HG03045 (cell line): ENCODE results near the gene LRBA.

Source experiments
- ATAC-seq: cut with Tn5 transposase; IDR thresholded peaks from one replicate; pipeline ENCODE4 v1.9.1; 2021; ENCODE audit warnings: mild to moderate bottlenecking, moderate library complexity; ENCODE audit not compliant: unreplicated experiment

Gene LRBA

GRCh38 chr4:150599547-150599946 is 415.5 kb downstream of the LRBA start:
- ATAC-seq: no peak

DNA sequence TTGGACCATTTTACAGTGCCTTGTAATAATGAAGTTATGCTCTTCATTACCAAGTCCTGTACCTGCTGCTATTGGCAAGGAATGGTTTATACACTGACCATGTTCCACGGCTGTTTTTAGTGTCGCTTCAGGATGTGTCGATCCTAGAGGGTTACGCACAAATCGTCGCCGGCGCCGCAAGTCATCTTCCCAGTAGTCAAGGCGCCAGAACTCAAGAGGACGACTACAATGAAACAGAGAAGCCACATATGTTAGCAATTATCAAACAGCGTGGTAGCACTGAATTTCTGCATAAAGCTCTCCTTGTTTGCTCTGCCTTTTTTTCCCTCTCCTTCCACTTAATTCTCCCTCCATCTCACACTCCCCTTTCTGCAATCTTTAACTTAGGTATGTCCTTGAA is 416.2 kb downstream of the LRBA start:
- ATAC-seq: no peak

- no peak for ATAC-seq
These were observed 421.1 kb downstream of the LRBA start for GRCh38 chr4:150593996-150594395.

- ATAC-seq: no peak
These were observed 423.2 kb downstream of the LRBA start for GRCh38 chr4:150591904-150592303.

DNA sequence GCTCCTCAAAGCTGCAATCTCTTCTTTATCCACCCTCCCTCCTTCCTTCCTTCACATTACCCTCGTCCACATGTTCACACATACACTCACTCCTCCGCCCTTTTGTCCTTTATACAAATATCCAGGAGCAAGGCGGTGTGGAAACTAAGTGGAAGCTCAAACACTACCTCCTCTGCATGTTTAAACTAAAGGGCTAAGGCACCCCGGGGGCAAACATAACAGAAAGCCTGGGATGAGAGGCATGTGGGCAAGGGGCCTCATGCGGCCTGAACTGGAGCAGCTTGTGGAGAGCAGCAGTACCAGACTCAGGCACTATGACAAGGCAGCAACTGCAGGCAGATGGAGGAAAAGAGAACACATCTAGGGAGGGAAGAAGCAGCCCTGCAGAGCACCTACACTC is 423.7 kb downstream of the LRBA start:
- no peak for ATAC-seq

DNA sequence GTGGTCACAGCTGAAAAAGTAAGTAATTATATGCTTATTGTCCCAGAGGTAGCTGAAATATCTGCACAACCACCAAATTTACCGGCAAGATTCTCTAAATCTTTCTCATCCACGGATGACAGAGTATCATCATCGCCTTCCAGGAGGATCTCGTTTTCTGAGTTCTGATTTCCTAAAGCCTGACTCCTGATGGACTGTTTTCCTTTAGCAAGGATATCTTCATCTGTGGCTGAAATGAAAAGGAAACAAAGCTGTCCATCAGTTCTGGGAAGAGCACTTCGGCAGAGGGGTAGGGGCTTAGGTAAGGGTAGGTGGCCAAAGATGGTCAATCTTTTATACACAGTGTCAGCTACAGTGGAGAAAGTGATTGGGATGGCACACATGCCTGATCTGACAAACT is 424.5 kb downstream of the LRBA start:
- ATAC-seq: no peak

DNA sequence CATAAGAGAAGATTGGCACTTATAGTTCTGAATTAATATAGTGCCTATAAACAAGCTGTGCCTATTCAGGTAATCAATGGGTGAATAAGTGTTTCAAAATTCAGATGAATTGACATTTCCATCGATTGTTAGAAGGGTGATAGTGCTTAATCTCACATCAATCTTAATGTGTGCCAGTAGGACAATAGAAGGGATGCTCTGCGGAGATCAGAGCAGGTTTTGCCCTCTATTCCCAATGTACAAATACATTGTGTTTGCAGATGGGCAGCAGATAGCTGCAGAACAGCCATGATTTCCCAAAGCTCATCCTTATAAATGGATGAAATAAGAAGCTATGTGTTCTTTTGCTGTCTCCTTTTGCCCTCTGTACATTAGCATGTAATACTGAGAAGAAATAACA is 425.9 kb downstream of the LRBA start:
- ATAC-seq: no peak

DNA sequence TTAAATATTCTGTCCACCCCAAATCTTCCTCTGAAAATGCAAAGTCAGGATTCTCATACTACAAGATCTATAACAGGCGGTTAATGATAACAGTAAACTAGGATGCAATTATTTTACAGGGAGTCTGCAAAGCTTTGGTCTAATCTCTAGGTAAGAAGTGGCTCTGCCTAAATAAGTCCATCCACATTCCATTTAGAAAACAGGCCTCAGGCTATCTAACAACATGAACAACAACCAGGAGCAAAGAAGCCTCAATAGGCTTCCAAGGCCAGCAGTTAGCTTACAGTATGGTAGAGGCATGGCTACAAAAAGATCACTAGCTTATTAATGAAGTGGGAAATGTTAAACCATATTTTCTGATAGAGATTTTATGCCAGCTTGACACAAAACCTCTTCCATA is 426.8 kb downstream of the LRBA start:
- no peak for ATAC-seq

DNA sequence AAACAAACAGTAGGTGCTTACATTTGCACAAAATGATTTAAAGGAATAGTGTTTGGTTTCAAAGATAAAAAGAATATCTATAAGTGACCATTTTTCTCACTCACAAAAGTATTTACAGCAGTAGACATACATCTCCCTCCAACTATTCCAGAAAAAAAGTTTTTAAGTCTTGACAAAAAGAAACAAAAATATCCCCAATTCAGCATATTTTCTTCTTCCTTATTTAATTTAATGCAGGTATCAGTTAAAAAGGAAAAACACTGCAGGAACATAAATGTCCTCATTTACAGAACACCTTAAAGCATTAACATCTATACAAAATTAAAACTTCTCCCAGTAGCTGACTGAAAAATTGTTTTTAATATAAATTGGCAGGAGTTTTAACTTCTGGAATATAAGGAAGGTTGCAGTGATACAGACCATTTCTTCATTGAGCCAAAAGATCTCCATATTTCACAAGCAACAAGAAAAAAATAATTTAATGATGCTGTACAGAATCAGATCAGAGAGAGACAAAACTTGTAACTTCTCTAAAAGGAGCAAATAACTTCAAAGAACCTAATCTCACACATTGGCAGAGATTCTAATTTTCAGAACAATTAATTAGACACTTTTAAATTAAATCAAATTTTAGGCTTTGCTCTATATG is 428.8 kb downstream of the LRBA start:
- no peak for ATAC-seq

DNA sequence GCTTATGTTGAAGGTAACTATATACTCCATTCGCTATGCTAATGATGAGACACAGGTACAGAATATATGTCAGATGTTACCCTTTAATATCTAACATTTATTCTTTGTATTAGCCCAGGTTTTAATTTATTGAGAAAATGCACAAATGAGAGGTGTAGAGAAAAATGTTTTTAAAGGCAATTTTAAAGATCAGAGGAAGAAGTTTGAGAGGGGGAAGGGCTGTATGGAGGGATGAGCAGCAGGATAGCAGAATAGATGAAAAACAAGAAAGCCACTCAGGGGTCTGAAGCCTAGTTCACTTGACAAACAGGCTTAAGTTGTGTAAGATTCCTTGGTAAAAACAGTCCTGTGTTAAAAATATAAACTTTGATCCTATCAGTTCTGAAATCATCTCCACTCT is 429.5 kb downstream of the LRBA start:
- ATAC-seq: no peak

DNA sequence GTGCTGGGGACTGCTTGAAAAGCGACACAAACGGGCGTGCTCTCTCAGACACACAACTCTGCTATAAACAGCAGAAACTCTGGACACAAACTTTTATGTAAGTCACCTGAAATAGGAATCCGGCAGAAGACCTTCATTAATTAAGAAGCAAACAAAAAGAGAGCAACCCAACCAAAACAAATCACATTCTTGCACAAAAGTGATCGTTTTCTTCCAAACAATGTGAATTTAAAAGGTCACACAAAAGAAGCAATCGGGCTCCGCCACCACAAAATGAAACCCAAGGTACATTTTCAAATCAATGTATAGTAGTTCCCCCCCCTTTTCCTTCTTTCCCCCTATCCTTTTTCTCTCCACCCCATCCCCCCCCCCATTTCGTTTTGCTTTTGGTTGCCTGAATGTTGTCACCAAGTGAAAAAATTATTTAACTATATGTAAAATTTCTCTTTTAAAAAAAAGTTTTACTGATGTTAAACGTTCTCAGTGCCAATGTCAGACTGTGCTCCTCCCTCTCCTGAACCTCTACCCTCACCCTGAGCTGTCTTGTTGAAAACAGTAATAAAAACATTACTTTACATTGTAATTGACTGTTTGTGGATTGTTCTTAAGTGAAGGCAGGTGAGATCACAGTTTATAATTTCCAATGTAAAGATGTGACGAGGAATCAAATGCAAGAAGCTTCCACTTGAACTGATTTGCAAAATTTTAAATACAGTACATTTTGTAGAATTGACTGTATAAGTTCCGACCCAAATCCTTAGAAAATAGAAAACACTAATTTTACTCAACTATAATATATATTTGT is 430.8 kb downstream of the LRBA start:
- ATAC-seq: no peak

DNA sequence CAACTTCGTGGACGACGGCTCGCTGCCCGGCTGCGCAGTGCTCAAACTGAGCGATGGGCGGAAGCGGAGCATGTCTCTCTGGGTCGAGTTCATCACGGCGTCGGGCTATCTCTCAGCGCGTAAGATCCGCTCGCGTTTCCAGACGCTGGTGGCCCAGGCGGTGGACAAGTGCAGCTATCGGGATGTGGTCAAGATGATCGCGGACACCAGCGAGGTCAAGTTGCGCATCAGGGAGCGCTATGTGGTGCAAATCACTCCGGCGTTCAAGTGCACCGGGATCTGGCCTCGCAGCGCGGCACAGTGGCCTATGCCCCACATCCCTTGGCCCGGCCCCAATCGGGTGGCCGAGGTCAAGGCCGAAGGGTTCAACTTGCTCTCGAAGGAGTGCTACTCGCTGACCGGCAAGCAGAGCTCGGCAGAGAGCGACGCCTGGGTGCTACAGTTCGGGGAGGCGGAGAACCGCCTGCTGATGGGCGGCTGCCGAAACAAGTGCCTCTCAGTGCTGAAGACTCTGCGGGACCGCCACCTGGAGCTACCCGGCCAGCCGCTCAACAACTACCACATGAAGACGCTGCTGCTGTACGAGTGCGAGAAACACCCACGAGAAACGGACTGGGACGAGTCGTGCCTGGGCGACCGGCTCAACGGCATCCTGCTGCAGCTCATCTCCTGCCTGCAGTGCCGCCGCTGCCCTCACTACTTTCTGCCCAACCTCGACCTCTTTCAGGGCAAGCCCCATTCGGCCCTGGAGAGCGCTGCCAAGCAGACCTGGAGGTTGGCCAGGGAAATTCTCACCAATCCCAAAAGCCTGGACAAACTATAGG is 431.6 kb downstream of the LRBA start:
- ATAC-seq: no peak

DNA sequence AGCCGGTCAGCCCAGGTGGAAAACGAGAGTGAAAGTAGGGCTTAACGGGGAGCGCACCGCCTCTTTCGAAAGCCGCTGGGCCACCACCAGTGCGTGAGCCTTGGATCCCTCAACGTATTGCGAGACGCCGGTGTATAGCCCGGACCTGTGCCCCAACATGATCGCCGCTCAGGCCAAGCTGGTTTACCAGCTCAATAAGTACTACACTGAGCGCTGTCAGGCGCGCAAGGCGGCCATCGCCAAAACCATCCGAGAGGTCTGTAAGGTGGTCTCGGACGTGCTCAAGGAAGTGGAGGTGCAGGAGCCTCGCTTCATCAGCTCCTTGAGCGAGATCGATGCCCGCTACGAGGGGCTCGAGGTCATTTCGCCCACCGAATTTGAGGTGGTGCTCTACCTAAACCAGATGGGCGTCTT is 432.2 kb downstream of the LRBA start:
- ATAC-seq: no peak

DNA sequence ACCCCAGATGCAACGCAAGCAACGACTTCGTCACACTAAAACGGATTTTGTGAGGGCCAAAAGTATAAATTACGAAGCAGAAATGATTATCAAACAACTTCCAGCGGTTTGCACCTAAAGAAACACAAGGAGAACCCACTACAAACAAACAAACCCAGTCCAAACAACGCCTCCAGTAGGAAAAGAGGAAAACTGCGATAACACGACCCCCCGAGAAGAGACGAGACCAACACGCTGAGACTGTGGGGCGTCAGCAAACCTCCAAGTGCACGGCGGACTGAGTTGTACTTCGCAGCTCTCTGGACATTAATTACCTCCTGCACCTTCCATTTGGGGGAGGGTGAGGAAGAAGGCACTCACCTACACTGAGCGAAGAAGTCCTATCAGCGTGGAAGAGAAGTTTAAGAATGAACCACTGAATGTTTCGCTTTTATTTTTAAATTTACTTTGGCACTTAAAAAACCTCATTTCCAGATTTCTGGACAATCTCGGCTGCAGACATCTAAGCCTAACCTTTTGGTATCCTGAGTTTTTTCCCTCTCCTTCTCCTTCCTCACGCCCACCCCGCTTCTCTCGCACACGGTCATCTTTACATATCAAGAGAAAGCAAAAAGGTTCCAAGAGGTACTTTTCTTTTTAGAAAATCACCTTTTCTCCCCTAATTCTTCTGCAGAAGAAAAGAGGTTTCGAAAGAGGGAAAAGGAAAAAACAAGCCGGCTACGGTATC is 432.8 kb downstream of the LRBA start, which contains the start of gene MAB21L2:
TSS of gene MAB21L2 (plus strand) at position 6 of the 727 bp plus-strand sequence. CDS start 879 bp downstream, outside the sequence.
- no peak for ATAC-seq

DNA sequence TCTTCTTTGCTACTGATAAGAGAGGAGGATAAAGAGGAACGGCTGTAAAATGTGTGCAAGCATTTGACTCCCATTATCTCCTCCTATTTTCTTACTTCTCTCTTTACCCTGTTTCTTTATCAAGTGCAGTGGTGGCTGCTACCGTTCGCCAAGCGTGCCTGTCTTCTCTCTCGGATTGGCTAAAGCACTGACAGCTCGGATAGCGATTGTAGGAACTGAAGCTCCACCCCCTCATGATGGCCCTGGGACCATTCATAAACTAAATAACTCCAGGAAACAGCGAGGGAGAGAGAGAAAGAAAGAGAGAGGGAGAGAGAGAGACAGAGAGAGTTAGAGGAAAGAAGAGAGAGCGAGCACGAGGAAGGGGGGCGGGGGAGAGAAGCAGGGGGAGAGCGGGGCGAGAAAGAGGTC is 433.4 kb downstream of the LRBA start:
- ATAC-seq: no peak

DNA sequence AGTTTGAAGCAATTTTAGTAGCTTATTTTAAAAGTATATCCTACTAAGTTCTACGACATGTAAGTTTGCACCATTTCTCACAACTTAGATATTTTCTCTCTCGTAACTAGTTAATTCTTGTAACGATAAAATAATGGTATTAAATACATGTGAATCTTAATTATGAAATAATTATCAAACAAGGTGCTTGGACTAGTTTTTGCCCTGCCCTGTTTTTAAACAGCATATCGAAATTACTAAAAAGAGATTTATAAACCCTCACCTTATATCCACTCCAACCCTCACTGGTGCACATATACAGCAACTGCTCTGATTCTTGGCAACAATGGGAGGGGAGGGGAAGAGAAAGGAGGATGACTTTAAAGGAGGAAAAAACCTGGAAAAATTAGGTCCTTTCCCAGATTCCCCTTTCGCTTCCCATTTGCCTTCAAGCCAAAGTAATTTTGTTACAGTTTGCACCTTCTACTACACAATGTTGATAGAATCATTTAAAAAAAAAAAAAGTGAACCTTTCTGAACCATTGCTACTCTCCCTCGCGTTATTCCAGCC is 434.0 kb downstream of the LRBA start:
- ATAC-seq: no peak

DNA sequence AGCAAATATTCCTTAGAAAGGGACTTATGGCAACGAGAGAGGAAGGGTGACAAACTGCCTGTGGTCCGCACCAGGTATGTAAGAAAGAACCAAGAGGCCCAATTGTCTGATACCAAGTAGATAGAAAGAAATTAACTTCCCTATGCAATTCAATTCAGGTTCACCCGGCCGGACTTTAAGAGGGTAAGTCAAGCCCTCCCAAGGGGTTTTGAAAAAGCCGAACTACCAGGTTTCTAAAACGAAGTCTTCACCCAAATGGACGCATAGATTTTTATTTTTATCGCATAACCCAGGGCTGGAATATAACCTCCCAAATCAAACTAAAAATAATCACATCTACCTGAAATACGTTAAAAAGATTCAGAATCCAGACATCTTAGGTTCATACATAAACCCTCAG is 434.8 kb downstream of the LRBA start:
- ATAC-seq: no peak

DNA sequence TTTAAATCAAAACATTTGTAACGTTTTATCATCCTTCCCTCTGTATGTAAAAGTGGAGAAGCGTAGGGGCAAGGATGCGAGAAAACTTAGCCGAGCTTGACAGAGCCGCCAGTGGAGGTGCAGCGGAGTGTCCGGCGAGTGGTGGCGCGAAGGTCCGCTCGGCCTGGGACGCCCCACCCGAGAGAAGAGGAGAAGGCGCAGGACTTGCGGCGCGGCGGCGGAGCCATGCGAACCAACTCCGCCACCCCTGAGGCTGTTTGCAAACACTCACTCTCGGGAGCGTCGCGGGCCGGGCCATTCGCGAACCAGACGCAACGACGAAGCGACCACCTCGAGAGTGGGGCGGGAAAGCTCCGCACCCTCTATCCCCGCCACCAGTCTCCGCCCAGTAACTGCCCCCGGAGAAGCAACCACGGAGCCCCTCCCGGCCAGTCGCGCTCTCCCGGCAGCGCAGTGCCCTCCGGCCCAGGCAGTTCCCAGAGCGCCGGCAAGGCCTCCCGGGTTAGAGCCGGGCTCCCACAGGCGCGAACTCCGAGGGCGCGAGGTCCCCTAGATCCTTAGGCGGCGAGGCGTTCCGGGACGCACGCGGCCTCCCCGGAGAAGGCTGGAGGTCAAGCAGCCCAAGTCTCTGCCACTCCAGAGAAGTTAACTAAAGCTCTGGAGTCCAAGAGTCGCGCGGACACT is 435.4 kb downstream of the LRBA start:
- ATAC-seq: no peak

GRCh38 chr4:150578745-150579501 is 436.2 kb downstream of the LRBA start:
- no peak for ATAC-seq
